ENCODE data around the gene MIPOL1.

GRCh38 chr14:37472906-37473305 is 275.2 kb downstream of the MIPOL1 start:
- no peak for TF ChIP-seq EZH2phosphoT487 (conservative IDR thresholded peaks at IDR 0.05; ENCODE audit: low read length)
- TF ChIP-seq, protein P1, sequence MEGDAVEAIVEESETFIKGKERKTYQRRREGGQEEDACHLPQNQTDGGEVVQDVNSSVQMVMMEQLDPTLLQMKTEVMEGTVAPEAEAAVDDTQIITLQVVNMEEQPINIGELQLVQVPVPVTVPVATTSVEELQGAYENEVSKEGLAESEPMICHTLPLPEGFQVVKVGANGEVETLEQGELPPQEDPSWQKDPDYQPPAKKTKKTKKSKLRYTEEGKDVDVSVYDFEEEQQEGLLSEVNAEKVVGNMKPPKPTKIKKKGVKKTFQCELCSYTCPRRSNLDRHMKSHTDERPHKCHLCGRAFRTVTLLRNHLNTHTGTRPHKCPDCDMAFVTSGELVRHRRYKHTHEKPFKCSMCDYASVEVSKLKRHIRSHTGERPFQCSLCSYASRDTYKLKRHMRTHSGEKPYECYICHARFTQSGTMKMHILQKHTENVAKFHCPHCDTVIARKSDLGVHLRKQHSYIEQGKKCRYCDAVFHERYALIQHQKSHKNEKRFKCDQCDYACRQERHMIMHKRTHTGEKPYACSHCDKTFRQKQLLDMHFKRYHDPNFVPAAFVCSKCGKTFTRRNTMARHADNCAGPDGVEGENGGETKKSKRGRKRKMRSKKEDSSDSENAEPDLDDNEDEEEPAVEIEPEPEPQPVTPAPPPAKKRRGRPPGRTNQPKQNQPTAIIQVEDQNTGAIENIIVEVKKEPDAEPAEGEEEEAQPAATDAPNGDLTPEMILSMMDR (IDR thresholded peaks at IDR 0.05; ENCODE audit: insufficient read depth, low read length, poor library complexity, severe bottlenecking): no peak

Measured in SU-DHL-6 (cell line).